Loucy (cell line): ENCODE results near the gene NCR2.

Experiments
- CTCF ChIP-seq: fragments of 200-600 bp; sonication (generic); conservative IDR thresholded peaks from 2 replicates; pipeline ENCODE4 v1.5.1; 2014; ENCODE audit warnings: mild to moderate bottlenecking, antibody characterized with exemption, low read length
- EZH2phosphoT487 ChIP-seq: fragments of 200-600 bp; IDR thresholded peaks from 2 replicates; pipeline ENCODE4 v1.6.1; 2018; ENCODE audit warnings: antibody characterized with exemption, mild to moderate bottlenecking, moderate library complexity, borderline replicate concordance

- TF ChIP-seq CTCF, result no peak
- TF ChIP-seq EZH2phosphoT487, result no peak
Measured at GRCh38 chr6:41342241-41342640, 6.8 kb downstream of the NCR2 start.
